CD14-positive monocyte (primary cell): ENCODE data around the gene SETD6. TPM values are rescaled to one million over a fixed set of nuclear protein-coding genes. Genes with fewer than 3 reads are reported as not detected.

Source experiments
- DNase-seq, 3 donors: peaks; one replicate each; pipeline ENCODE4 v3.0.0-alpha.2; 2011 to 2022
- H2AFZ ChIP-seq: 2 replicates; pipeline ENCODE4 v1.6.0; 2012; ENCODE audit warnings: mild to moderate bottlenecking, low read depth, low read length, inconsistent platforms; ENCODE audit not compliant: insufficient read depth, poor library complexity, severe bottlenecking
- H3K27ac ChIP-seq, 2 donors: 1 replicate in 1 of 2; 2 replicates in 1 of 2; pipeline ENCODE4 v1.5.1; 2012 to 2013; ENCODE audit warnings: low read length in 2 of 2, control low read depth in 1 of 2, inconsistent platforms in 1 of 2, low read depth in 1 of 2, mild to moderate bottlenecking in 1 of 2
- H3K27me3 ChIP-seq, 2 donors: one replicate each; pipeline versions ENCODE4 v1.6.0 to v1.6.1; 2011 to 2013; ENCODE audit warnings: low read length in 2 of 2; ENCODE audit not compliant: control insufficient read depth in 2 of 2, insufficient read depth in 2 of 2
- H3K36me3 ChIP-seq, 2 donors: replicated peaks in 1 of 2; 1 replicate in 1 of 2; 2 replicates in 1 of 2; pipeline versions ENCODE4 v1.5.1 to v1.6.1; 2012 to 2013; ENCODE audit warnings: low read length in 2 of 2, control low read depth in 1 of 2, inconsistent platforms in 1 of 2, mild to moderate bottlenecking in 1 of 2; ENCODE audit not compliant: insufficient read depth in 2 of 2, control insufficient read depth in 1 of 2
- H3K4me1 ChIP-seq, 2 donors: 1 replicate in 1 of 2; 2 replicates in 1 of 2; pipeline versions ENCODE4 v1.5.1 to v1.6.1; 2012 to 2013; ENCODE audit warnings: low read length in 2 of 2, control low read depth in 1 of 2, inconsistent platforms in 1 of 2, mild to moderate bottlenecking in 1 of 2, moderate library complexity in 1 of 2; ENCODE audit not compliant: insufficient read depth in 2 of 2, control insufficient read depth in 1 of 2
- H3K4me2 ChIP-seq: replicated peaks from 2 replicates; pipeline ENCODE3; 2012; ENCODE audit warnings: low read length, moderate library complexity, mild to moderate bottlenecking; ENCODE audit not compliant: poor library complexity, severe bottlenecking; ENCODE audit errors: extremely low read depth
- H3K4me3 ChIP-seq, 3 experiments: fragments of 200-600 bp in 1 of 3; sonication (generic) in 1 of 3; replicated peaks in 1 of 3; 1 replicate in 2 of 3; 2 replicates in 1 of 3; pipeline ENCODE4 v1.5.1; 2011 to 2013; ENCODE audit warnings: low read length in 3 of 3, mild to moderate bottlenecking in 3 of 3, control low read depth in 2 of 3, low read depth in 2 of 3, inconsistent platforms in 1 of 3, moderate library complexity in 1 of 3
- H3K79me2 ChIP-seq: 2 replicates; pipeline ENCODE4 v1.6.0; 2012; ENCODE audit warnings: mild to moderate bottlenecking, control low read depth, inconsistent platforms, low read length, moderate library complexity; ENCODE audit not compliant: insufficient read depth
- H3K9ac ChIP-seq: 2 replicates; pipeline ENCODE4 v1.6.0; 2017; ENCODE audit warnings: low read length, mild to moderate bottlenecking; ENCODE audit not compliant: insufficient read depth, poor library complexity, severe bottlenecking
- H3K9me3 ChIP-seq, 2 donors: replicated peaks in 1 of 2; 1 replicate in 1 of 2; 2 replicates in 1 of 2; pipeline versions ENCODE4 v1.5.1 to v1.6.1; 2012 to 2013; ENCODE audit warnings: low read length in 2 of 2, control low read depth in 1 of 2; ENCODE audit not compliant: control insufficient read depth in 1 of 2, insufficient read depth in 1 of 2
- H4K20me1 ChIP-seq: 2 replicates; pipeline ENCODE4 v1.6.0; 2012; ENCODE audit warnings: mild to moderate bottlenecking, low read length, control low read depth, moderate library complexity; ENCODE audit not compliant: insufficient read depth
- H3K27ac Mint-ChIP-seq, 7 donors: one replicate each; pipeline ENCODE4 v1.8.0; 2020; ENCODE audit warnings: mild to moderate bottlenecking in 7 of 7, mixed read lengths in 7 of 7, moderate library complexity in 6 of 7, inconsistent platforms in 2 of 7
- H3K27me3 Mint-ChIP-seq, 3 donors: one replicate each; pipeline ENCODE4 v1.8.0; 2021 to 2022; ENCODE audit warnings: low read depth in 3 of 3, mild to moderate bottlenecking in 3 of 3, mixed read lengths in 3 of 3, moderate library complexity in 3 of 3, inconsistent platforms in 1 of 3
- H3K36me3 Mint-ChIP-seq, 2 donors: one replicate each; pipeline ENCODE4 v1.8.0; 2020; ENCODE audit warnings: mixed read lengths in 2 of 2, inconsistent platforms in 1 of 2, mild to moderate bottlenecking in 1 of 2
- H3K4me1 Mint-ChIP-seq: one replicate; pipeline ENCODE4 v1.8.0; 2020; ENCODE audit warnings: mild to moderate bottlenecking, mixed read lengths
- H3K4me3 Mint-ChIP-seq, 2 donors: one replicate each; pipeline ENCODE4 v1.8.0; 2020; ENCODE audit warnings: mild to moderate bottlenecking in 2 of 2, mixed read lengths in 2 of 2, moderate library complexity in 1 of 2
- H3K9me3 Mint-ChIP-seq, 7 donors: one replicate each; pipeline ENCODE4 v1.8.0; 2020 to 2022; ENCODE audit warnings: mixed read lengths in 7 of 7, mild to moderate bottlenecking in 6 of 7, moderate library complexity in 6 of 7, inconsistent platforms in 2 of 7
- CTCF ChIP-seq: fragments of 200-600 bp; IDR thresholded peaks from one replicate; pipeline ENCODE4 v1.8.0; 2022; ENCODE audit warnings: antibody characterized with exemption, mild to moderate bottlenecking
- WGBS: methylation state at CpG from one replicate; pipeline ENCODE4 v1.1.5; 2013; ENCODE audit warnings: missing lambda C conversion rate; ENCODE audit not compliant: insufficient coverage; 5-methylcytosine and 5-hydroxymethylcytosine counted together
- intact Hi-C, 2 donors: fragments of 100-400 bp; cut with micrococcal nuclease; formaldehyde crosslinking; loops; one replicate each; pipeline versions ENCODE4 v1.15.0 to v1.15.1; 2023
- polyA plus RNA-seq, 3 donors: library from polyadenylated mRNA; depleted of rRNA in 1 of 3; unstranded in 2 of 3; stranded (reverse) in 1 of 3; fragments of 300-500 nt in 2 of 3; fragments of >200 nt in 1 of 3; fragmentation: Illumina TruSeq in 2 of 3; gene quantifications; 1 replicate in 2 of 3; 2 replicates in 1 of 3; pipeline ENCODE4 v1.2.3, GENCODE V29; 2012 to 2021

The SETD6 gene
- polyA plus RNA-seq, 3 donors: 2.5 to 13.7 (median 3.4) TPM

- Histone ChIP-seq H2AFZ (peak overlapping the region; percentile 21), H3K79me2 (no peaks in the 10 kb centered on the region), H3K4me3 (no peak overlapping the region), H4K20me1 (no peaks in the 10 kb centered on the region), H3K27ac (no peak overlapping the region), H3K27me3 (peaks cover 15 to 38% of the 10 kb centered on the region in 2 donors), H3K9me3 (peaks cover 0 to 23% of the 10 kb centered on the region in 2 donors), H3K36me3 (no peaks in the 10 kb centered on the region), H3K4me1 (peaks cover 5 to 12% of the 10 kb centered on the region in 2 donors), H3K9ac (peak overlapping the region; percentile 15), H3K4me2 (peak overlapping the region; percentile 50)
- no peak for DNase-seq
- no peak for TF ChIP-seq CTCF
- Mint-ChIP-seq H3K27me3 (peaks cover 46 to 66% (median 47%) of the 10 kb centered on the region in 3 donors), H3K4me3 (peak overlapping the region; percentile 34 to 78), H3K27ac (no peak overlapping the region), H3K4me1 (peaks cover 7% of the 10 kb centered on the region), H3K9me3 (peaks cover 0 to 4% (median 1%) of the 10 kb centered on the region in 7 donors), H3K36me3 (no peaks in the 10 kb centered on the region)
- intact Hi-C loops: no loop called here
- 3% methylated on average over 36 of the region's 36 CpGs for WGBS
Observed at GRCh38 chr16:58500430-58501241, 14.7 kb upstream of the SETD6 start.

GRCh38 chr16:58501242-58502131 lies 13.8 kb upstream of the SETD6 start:
- no peak for DNase-seq
- intact Hi-C loops: no loop called here
- WGBS: 9% methylated on average over 40 of the region's 42 CpGs
- Histone ChIP-seq H3K4me2 (peak overlapping the region; percentile 50), H3K27ac (no peak overlapping the region), H2AFZ (peak overlapping the region; percentile 21), H4K20me1 (no peaks in the 10 kb centered on the region), H3K9me3 (peaks cover 0 to 23% of the 10 kb centered on the region in 2 donors), H3K4me3 (peak overlapping the region in 1 of 3 experiments; percentile 6), H3K79me2 (no peaks in the 10 kb centered on the region), H3K36me3 (no peaks in the 10 kb centered on the region), H3K9ac (peak overlapping the region; percentile 15), H3K4me1 (peaks cover 5 to 12% of the 10 kb centered on the region in 2 donors), H3K27me3 (peaks cover 15 to 38% of the 10 kb centered on the region in 2 donors)
- H3K4me1 Mint-ChIP-seq: peaks cover 7% of the 10 kb centered on the region
- H3K27ac Mint-ChIP-seq: no peak overlapping the region
- H3K27me3 Mint-ChIP-seq: peaks cover 49 to 64% (median 49%) of the 10 kb centered on the region in 3 donors
- no peak for TF ChIP-seq CTCF
- peak overlapping the region; percentile 54 to 78 for H3K4me3 Mint-ChIP-seq
- H3K36me3 Mint-ChIP-seq: no peaks in the 10 kb centered on the region
- H3K9me3 Mint-ChIP-seq: peaks cover 0 to 4% (median 1%) of the 10 kb centered on the region in 7 donors
